Kidney tubule cell (primary cell): Measurements from ENCODE around the gene TMEM74B.
A peak's percentile ranks its signal among the peaks of the same experiment; 100 is the strongest.

ENCODE experiments used
- DNase-seq: peaks from one replicate; pipeline ENCODE4 v3.0.0-alpha.2; 2018; ENCODE audit warnings: low spot score

TMEM74B gene

GRCh38 chr20:1205802-1206201 is 21.0 kb upstream of the TMEM74B start:
- no peak for DNase-seq

- no peak for DNase-seq
Measured at GRCh38 chr20:1204576-1204975, 19.8 kb upstream of the TMEM74B start.

DNA sequence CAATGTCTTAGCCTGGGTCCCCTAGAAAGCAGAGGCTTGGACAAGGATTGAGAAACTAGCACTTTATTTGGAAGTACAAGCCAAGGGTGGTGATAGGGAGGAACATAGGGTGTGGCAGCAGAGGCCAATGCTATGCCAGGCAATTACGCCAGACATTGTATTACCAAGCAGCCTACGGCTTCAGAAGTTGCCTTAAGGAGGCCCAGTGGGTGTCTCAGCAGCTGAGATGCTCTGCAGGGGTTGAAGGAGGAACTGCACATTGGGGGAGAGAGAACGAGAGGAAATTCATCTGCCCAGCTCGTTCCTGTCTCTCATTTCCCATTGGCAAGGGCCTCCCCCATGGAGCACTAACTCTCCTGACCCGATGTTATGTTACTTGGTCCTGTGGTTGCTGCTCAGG is 19.3 kb upstream of the TMEM74B start:
- no peak for DNase-seq

GRCh38 chr20:1203630-1204029 is 18.8 kb upstream of the TMEM74B start:
- no peak for DNase-seq

DNA sequence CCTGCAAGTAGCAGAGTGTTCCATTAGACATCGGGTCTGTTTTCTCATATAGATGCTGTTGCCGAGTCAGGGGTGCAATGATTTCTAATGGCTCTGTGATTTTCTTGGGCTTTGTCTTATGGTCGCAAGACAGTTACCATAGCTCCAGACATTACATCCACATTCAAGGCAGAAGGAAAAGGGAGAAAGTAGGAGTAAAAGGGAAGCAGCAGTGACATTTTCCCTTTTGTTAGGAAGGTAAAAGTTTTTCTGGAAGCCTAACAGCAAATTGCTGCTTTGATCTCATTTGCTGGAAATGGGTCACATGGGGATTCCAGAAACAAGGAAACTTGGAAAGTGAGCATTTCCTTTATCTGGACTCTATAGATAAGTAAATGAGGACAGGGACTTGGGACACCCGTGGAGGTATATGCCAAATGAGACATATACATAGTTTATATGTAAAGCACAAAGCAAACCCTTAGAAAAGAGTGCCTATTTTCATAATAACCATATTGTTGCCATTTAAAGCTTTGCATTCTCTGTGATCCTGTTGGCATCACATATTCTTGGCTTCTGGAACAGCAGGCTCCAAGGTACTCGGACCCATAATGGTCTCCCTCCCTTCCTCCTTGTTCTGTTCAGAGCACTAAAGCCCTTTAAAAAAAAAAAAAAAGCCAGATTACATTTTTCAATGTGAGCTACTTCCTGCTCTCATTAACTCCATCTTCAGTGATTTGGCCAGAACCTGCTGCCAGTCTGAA is 18.2 kb upstream of the TMEM74B start, which contains the start of gene C20orf202:
C20orf202 (plus strand) TSS at position 693 of the 743 bp plus-strand sequence. CDS start 132 bp downstream, outside the sequence.
- no peak for DNase-seq

GRCh38 chr20:1199964-1200363 is 15.2 kb upstream of the TMEM74B start:
- no peak for DNase-seq

GRCh38 chr20:1199212-1199873 is 14.6 kb upstream of the TMEM74B start:
- no peak for DNase-seq

DNA sequence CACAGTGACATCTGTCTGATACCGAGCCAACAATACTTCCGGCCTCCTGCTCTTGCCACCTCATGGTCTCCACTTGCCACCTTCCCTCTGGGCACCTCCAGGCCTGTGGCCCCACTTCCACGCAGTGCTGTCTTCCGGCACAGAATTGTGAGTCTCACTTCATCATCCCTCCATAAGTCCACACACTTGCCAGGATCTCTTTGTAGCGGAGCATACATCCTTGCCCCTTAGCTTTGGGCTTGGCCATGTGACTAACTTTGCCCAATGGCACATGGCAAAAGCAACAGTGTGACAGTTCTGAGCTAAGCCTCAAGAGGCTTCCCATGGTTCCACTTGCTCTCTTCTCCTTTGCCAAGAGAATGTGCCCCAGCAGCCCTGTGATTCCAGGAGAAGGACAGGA is 14.0 kb upstream of the TMEM74B start:
- DNase-seq, result no peak

DNA sequence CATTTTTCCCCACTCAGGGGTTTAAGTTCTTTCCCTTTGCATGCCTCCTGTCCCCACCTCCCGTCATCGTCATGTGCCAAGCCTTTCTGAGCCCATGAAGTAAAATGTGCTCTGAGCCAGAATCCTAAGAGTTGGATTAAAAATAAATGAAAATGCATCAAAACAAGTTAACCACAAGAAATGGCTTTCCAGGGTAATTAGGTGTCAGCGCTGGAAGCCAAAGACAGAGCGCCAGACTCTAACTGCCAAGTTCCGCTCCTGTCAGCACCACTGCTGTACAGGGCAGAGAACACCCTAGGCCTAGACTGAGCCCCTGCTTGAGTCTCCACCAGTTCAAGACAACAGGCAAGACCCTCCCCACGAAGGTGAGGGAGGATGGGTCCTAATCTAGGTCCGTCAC is 13.0 kb upstream of the TMEM74B start:
- no peak for DNase-seq

- DNase-seq, result no peak
Measured at GRCh38 chr20:1196634-1197033, 11.9 kb upstream of the TMEM74B start.

DNA sequence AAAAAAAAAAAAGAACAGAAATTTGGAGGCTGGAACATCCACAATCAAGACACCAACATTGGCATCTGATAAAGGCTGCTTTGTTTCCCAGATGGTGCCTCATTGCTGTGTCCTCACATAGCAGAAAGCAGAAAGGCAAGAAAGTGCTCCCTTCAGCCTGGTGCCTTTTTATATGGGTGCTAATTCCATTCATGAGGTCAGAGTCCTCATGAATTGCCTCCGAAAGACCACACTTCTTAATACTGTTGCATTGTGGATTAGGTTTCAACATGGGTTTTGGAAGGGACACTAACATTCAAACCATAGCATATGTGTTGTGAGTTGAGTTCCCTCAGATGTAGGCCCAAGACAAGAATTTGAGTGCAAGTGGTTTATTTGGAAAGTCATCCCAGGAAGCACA is 10.4 kb upstream of the TMEM74B start:
- DNase-seq, result no peak

- DNase-seq, result no peak
Measured at GRCh38 chr20:1191299-1191698, 6.5 kb upstream of the TMEM74B start.

- DNase-seq, result no peak
Measured at GRCh38 chr20:1190847-1191246, 6.1 kb upstream of the TMEM74B start.

DNA sequence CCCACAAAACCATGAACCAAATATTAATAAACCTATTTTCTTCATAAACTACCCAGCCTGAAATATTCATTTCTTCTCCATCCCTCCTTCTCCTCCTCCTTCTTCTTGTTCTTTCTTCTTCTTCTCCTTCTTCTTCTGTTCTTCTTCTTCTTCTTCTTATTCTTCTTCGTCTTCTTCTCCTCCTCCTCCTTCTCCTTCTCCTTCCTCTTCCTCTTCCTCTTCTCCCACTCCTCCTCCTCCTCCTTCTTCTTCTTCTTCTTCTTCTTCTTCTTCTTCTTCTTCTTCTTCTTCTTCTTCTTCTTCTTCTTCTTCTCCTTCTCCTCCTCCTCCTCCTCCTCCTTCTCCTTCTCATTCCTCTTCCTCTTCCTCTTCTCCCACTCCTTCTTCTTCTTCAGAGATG is 5.0 kb upstream of the TMEM74B start:
- DNase-seq, result no peak

- DNase-seq, result no peak
Measured at GRCh38 chr20:1188347-1188746, 3.6 kb upstream of the TMEM74B start.

DNA sequence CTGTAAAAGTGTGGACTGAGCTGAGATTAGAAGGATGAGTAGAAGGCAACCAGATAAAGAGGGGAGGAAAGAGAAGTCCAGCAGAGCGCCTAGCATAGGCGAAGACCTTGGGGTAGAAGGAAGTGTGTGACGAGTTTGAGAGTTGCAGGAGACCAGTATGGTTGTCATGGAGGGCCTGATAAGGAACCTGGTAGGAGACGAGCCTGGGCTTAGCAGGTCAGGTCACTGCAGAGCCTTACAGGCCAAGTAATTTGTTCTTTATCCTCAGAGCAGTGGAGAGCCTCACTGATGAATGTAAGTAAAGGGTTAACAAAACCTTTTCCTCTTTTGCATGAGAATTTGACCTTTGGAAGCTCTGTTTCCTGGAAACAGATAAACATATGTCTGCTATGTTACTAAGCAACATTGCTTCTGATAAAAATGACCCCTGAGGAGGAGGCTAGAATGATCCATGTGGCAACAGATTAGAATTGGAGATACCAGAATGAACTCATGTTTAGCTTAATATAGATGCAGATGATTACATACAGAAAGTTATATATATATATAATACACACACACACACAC is 2.9 kb upstream of the TMEM74B start:
- DNase-seq, result no peak

- no peak for DNase-seq
Measured at GRCh38 chr20:1186367-1186991, 1.7 kb upstream of the TMEM74B start.

GRCh38 chr20:1185790-1186334 is 1.1 kb upstream of the TMEM74B start:
- DNase-seq, result peak; percentile 62

DNA sequence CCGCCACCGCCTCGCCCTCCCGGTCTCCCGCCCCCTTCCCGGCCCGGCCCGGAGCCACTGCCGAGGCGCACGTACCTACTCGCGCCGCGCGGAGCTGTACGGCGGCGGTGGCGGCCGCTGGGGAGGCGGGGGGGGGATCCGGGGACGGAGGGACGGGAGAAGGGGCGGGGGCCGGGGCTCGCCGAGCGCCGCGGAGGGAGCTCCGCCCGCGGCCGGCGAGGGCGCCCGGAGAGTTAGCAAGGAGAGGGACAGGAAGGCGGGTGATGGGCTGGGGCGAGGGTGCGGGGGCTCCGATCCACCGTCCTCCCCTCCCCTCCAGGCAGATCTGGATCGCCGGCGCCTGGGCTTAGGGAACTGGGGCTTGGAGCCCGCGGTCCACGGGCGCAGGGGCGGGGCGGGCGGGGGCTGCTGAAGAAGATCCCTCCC is 548 bp upstream of the TMEM74B start:
- no peak for DNase-seq

DNA sequence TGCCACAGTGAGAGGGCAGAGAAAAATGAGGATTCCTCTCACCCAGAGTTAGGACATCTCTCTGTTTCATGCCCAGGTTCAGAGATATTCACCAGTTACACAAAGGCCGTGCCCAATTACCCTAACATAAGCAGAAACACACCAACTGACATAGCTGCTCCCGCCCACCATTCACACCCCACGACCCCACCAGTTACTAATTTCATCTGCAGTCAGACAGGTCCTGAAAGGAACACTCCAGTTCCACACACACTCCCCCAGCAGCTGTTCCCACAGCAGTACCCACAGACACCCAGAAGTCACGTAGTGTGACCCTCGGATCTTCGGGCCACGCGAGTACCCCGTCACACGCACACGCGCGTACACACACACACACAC is 532 bp downstream of the TMEM74B start:
- no peak for DNase-seq

DNA sequence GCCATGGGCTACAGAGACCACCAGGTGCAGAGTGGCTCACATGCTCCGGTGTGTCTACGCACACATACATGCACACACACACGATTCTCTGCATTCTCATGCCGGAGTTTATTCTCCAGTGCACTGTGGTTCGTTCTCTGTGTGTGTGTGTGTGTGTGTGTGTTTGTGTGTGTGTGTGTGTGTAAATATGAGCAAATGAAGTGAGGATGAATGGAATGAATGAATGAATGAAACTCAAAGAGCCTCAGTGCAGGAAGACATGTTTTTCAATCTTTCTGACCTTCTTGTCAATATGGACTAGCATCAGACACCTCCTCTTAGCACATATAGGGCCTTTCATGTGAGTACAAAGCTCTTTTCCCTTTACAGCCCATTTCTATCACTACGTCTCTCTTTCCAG is 1.6 kb downstream of the TMEM74B start:
- DNase-seq, result no peak

DNA sequence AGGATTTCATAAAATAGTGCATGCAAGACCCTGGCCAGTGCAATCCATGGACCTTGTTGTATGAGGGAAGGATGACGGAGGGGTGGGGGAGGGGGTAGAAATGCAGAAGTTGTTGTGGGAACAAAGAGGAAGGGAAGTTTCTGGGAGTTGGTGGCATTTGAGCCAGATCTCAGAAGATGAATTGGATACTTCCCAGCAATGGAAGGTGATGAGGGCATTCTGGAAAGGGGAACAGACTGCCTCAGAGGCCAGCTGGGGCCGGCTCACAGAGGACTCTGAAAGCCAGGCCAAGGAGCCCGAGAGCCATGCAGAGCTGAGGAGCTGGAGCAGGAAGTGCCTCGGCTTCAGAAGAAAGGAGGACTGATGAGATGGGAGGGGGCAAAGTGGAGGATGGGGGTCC is 2.7 kb downstream of the TMEM74B start:
- DNase-seq, result no peak

DNA sequence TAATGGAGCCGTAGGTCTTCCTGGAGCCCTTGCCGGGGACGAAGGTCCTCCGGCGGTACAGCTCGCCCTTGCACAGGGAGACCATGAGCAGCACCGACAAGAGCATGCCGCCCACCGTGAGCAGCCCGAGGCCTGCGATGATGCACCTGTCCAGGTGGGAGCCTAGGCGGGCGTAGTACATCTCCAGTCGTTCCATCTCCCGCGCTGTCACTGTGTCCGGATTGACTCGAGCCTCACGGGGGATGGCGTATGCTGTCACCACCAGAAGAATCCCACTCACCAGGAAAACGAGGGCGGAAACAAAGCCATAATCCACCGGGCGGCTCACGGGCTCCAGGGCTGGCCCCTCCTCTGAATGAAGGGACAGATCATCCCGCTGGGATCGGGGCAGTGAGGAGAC is 3.8 kb downstream of the TMEM74B start:
- DNase-seq, result no peak
